Astrocyte of the spinal cord (primary cell): ENCODE measurements around the gene VGLL4.

Source experiments
- DNase-seq: peaks from one replicate; pipeline ENCODE4 v3.0.0; 2011; ENCODE audit warnings: low read depth, low spot score
- H3K4me3 ChIP-seq: 2 replicates; pipeline ENCODE4 v1.5.1; 2011; ENCODE audit warnings: low read depth, mild to moderate bottlenecking, low read length, moderate library complexity
- CTCF ChIP-seq: IDR thresholded peaks from 2 replicates; pipeline ENCODE4 v1.5.1; 2012; ENCODE audit warnings: low read depth, mild to moderate bottlenecking, low read length, inconsistent platforms
- in situ Hi-C: cut with HindIII; loops from 2 replicates; pipeline ENCODE4 v1.10.0; 2017; ENCODE audit warnings: low sequenced_read_pairs

VGLL4 gene

GRCh38 chr3:11551036-11551435, 92.7 kb downstream of the VGLL4 start:
- H3K4me3 ChIP-seq: no peak overlapping the region
- in situ Hi-C loops: no loop called here
- no peak for DNase-seq
- TF ChIP-seq CTCF: no peak

- in situ Hi-C loops: no loop called here
- TF ChIP-seq CTCF: no peak
- no peak overlapping the region for H3K4me3 ChIP-seq
- no peak for DNase-seq
Measured at GRCh38 chr3:11549580-11550140, 94.1 kb downstream of the VGLL4 start.

GRCh38 chr3:11548721-11549131, 95.0 kb downstream of the VGLL4 start:
- no peak overlapping the region for H3K4me3 ChIP-seq
- DNase-seq: peak; percentile 94
- TF ChIP-seq CTCF: no peak
- in situ Hi-C loops: no loop called here

GRCh38 chr3:11547498-11547897, 96.2 kb downstream of the VGLL4 start:
- no peak overlapping the region for H3K4me3 ChIP-seq
- DNase-seq: no peak
- in situ Hi-C loops: no loop called here
- TF ChIP-seq CTCF: no peak

GRCh38 chr3:11546657-11547302, 96.9 kb downstream of the VGLL4 start:
- no peak for DNase-seq
- in situ Hi-C loops: no loop called here
- H3K4me3 ChIP-seq: no peak overlapping the region
- no peak for TF ChIP-seq CTCF

- in situ Hi-C loops: no loop called here
- no peak for DNase-seq
- no peak for TF ChIP-seq CTCF
- H3K4me3 ChIP-seq: no peak overlapping the region
Measured at GRCh38 chr3:11545186-11545851, 98.4 kb downstream of the VGLL4 start.
